ENCODE data around the gene VPS51. TPM values are rescaled to one million over a fixed set of nuclear protein-coding genes. Genes with fewer than 3 reads are reported as not detected.
A peak's percentile ranks its signal among the peaks of the same experiment; 100 is the strongest.

The VPS51 gene
- total and polyA plus RNA-seq, 2 of the 13 experiments (the other 11 are each of a cell fraction or from before 2014, with no cell fraction given): 76.3 to 90.6 TPM

GRCh38 chr11:65095974-65096806 is at the start of gene VPS51 (continued):
- TF ChIP-seq BATF2 (CRISPR knock-in tag; IDR thresholded peaks at IDR 0.05) (no peak), ZXDC (CRISPR knock-in tag; IDR thresholded peaks at IDR 0.05) (peak; percentile 75; the same call in 1 of the 2 replicates), TERF1 (CRISPR knock-in tag; IDR thresholded peaks at IDR 0.05) (no peak), ZBTB34 (CRISPR knock-in tag; IDR thresholded peaks at IDR 0.05) (no peak), NR2F1 (CRISPR knock-in tag; IDR thresholded peaks at IDR 0.05) (peak in 1 of 2 experiments; percentile 45; a peak in 1 of 4 replicates), IRF9 (CRISPR knock-in tag; IDR thresholded peaks at IDR 0.05; ENCODE audit: borderline replicate concordance) (peak; percentile 78; the same call in 1 of the 2 replicates), TIGD3 (CRISPR knock-in tag; IDR thresholded peaks at IDR 0.05; ENCODE audit: borderline replicate concordance) (no peak), NR2F2 (IDR thresholded peaks at IDR 0.05; ENCODE audit: borderline replicate concordance, low read depth) (0 out of 2 replicates have a peak, but pooled peaks have one; percentile 71), MIXL1 (CRISPR knock-in tag; IDR thresholded peaks at IDR 0.05) (peak; percentile 53; the same call in 1 of the 2 replicates), SOX5 (CRISPR knock-in tag; IDR thresholded peaks at IDR 0.05; ENCODE audit: borderline replicate concordance) (peak; percentile 64), ZBTB20 (CRISPR knock-in tag; IDR thresholded peaks at IDR 0.05; ENCODE audit: borderline replicate concordance, low read depth) (no peak), AHDC1 (CRISPR knock-in tag; IDR thresholded peaks at IDR 0.05; ENCODE audit: borderline replicate concordance) (peak; percentile 63; the same call in 1 of the 2 replicates)
